Measurements from ENCODE around the gene AAR2. TPM values are rescaled to one million over a fixed set of nuclear protein-coding genes. Genes with fewer than 3 reads are reported as not detected.

The AAR2 gene
- total and polyA plus RNA-seq, 2 experiments from 2014 or later = 34.3 to 35.4 TPM

DNA sequence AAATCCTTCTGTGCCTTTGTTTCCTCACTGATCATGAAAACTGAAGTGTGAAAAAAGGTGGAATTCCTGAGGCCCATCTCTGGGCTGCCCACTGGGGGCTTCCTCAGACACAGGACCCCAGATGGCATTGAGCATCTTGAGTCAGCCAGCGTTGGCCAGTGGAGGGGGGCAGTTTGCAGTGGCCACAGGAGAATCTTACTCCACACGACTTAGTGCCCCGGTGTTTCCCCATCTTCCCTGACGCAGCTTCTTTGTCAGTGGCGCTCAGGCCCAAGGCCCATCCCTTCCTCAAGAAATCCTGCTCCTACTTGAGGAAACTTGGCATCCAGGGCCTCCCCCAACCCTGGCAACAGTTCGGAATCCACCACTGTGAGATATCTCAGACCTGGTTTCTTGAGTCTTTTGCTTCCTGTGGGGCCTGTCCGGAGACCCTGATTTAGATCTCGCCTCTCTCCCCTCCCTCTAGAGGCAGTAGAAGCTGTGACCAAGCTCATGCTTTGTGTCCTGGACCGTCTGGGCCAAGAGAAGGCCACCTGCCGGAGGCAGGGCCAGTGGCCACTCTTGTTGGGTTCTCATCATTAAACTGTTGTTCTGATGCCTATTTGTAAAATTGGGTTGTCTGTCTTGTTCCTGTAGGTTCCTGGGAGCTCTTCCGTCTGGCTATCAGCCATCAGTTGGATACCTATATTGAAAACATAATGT, 49.6 kb downstream of the AAR2 start:
- no peak for TF ChIP-seq EZH2 (IDR thresholded peaks at IDR 0.05; ENCODE audit: insufficient read depth, poor library complexity, severe bottlenecking)
- in situ Hi-C loops (cut with MboI) = no loop called here
- Histone ChIP-seq H3K4me2 (ENCODE audit: unreplicated experiment) (no peak overlapping the region), H3K27ac (no peak overlapping the region), H3K79me2 (ENCODE audit: insufficient read depth) (no peaks in the 10 kb centered on the region), H3K4me1 (ENCODE audit: insufficient read depth) (no peaks in the 10 kb centered on the region), H2AFZ (no peak overlapping the region), H3K9ac (no peak overlapping the region), H3K27me3 (replicated peaks; ENCODE audit: insufficient read depth) (peaks cover 62% of the 10 kb centered on the region), H3K9me3 (ENCODE audit: low read depth) (no peaks in the 10 kb centered on the region), H4K20me1 (ENCODE audit: insufficient read depth) (no peaks in the 10 kb centered on the region), H3K36me3 (ENCODE audit: low read depth) (no peaks in the 10 kb centered on the region), H3K9me2 (ENCODE audit: insufficient read depth) (no peaks in the 10 kb centered on the region), H3F3A (ENCODE audit: insufficient read depth) (no peaks in the 10 kb centered on the region), H3K4me3 (no peak overlapping the region)
- no peak for DNase-seq
- WGBS, 2 experiments (ENCODE audit: low coverage in 1 of 2, low lambda C conversion rate in 2 of 2, missing lambda C conversion rate in 2 of 2) = 53% methylated on average over 11 of the region's 11 CpGs

DNA sequence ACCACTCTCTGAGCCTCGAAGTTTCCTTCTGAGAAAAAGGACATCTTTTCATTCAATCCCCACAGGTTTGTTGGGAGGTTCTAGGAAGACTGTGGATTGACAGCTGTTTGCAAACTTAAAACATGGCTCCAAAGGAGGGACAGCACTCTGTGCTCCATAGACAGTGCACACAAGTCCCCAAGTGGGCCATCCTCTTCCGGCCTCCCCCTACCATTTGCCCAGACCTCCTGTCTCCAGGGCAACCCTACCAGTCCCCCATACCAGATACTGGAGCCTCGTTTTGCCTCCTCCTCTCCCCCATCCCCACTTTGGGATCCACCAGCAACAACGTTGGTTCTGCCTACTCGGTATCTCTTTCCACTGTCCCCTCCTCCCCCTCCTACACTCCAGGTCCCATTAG, 61.4 kb downstream of the AAR2 start:
- WGBS, 2 experiments (ENCODE audit: low coverage in 1 of 2, low lambda C conversion rate in 2 of 2, missing lambda C conversion rate in 2 of 2) = 30 to 31% methylated on average over 4 to 5 of the region's 5 CpGs
- no peaks in the 10 kb centered on the region for H3F3A ChIP-seq (ENCODE audit: insufficient read depth)
- no peaks in the 10 kb centered on the region for H3K9me2 ChIP-seq (ENCODE audit: insufficient read depth)
- H3K4me3 ChIP-seq = no peak overlapping the region
- H2AFZ ChIP-seq = no peak overlapping the region
- no peak for TF ChIP-seq EZH2phosphoT487 (IDR thresholded peaks at IDR 0.05; ENCODE audit: insufficient read depth, low read depth)
- TF ChIP-seq EZH2 (IDR thresholded peaks at IDR 0.05; ENCODE audit: insufficient read depth, poor library complexity, severe bottlenecking) = no peak
- no peaks in the 10 kb centered on the region for H3K4me1 ChIP-seq (ENCODE audit: insufficient read depth)
- H3K36me3 ChIP-seq (ENCODE audit: low read depth) = no peaks in the 10 kb centered on the region
- no peak overlapping the region for H3K4me2 ChIP-seq (ENCODE audit: unreplicated experiment)
- H3K27me3 ChIP-seq (replicated peaks; ENCODE audit: insufficient read depth) = peaks cover 50% of the 10 kb centered on the region
- H3K79me2 ChIP-seq (ENCODE audit: insufficient read depth) = no peaks in the 10 kb centered on the region
- H3K9me3 ChIP-seq (ENCODE audit: low read depth) = no peaks in the 10 kb centered on the region
- DNase-seq = no peak
- no peak overlapping the region for H3K27ac ChIP-seq
- H4K20me1 ChIP-seq (ENCODE audit: insufficient read depth) = no peaks in the 10 kb centered on the region
- in situ Hi-C loops (cut with MboI) = no loop called here
- no peak overlapping the region for H3K9ac ChIP-seq

GRCh38 chr20:36298061-36298460, 61.8 kb downstream of the AAR2 start:
- H3K36me3 ChIP-seq (ENCODE audit: low read depth) = no peaks in the 10 kb centered on the region
- H3K27ac ChIP-seq = no peak overlapping the region
- in situ Hi-C loops (cut with MboI) = no loop called here
- H3K27me3 ChIP-seq (replicated peaks; ENCODE audit: insufficient read depth) = peaks cover 54% of the 10 kb centered on the region
- H3K4me2 ChIP-seq (ENCODE audit: unreplicated experiment) = no peak overlapping the region
- 20 to 30% methylated on average over 3 of the region's 3 CpGs for WGBS, 2 experiments (ENCODE audit: low coverage in 1 of 2, low lambda C conversion rate in 2 of 2, missing lambda C conversion rate in 2 of 2)
- H2AFZ ChIP-seq = no peak overlapping the region
- H4K20me1 ChIP-seq (ENCODE audit: insufficient read depth) = no peaks in the 10 kb centered on the region
- no peaks in the 10 kb centered on the region for H3K9me2 ChIP-seq (ENCODE audit: insufficient read depth)
- no peak for DNase-seq
- H3K4me3 ChIP-seq = no peak overlapping the region
- H3K4me1 ChIP-seq (ENCODE audit: insufficient read depth) = no peaks in the 10 kb centered on the region
- no peaks in the 10 kb centered on the region for H3K79me2 ChIP-seq (ENCODE audit: insufficient read depth)
- TF ChIP-seq EZH2 (IDR thresholded peaks at IDR 0.05; ENCODE audit: insufficient read depth, poor library complexity, severe bottlenecking) (no peak), EZH2phosphoT487 (IDR thresholded peaks at IDR 0.05; ENCODE audit: insufficient read depth, low read depth) (no peak)
- no peak overlapping the region for H3K9ac ChIP-seq
- H3F3A ChIP-seq (ENCODE audit: insufficient read depth) = no peaks in the 10 kb centered on the region
- H3K9me3 ChIP-seq (ENCODE audit: low read depth) = no peaks in the 10 kb centered on the region

DNA sequence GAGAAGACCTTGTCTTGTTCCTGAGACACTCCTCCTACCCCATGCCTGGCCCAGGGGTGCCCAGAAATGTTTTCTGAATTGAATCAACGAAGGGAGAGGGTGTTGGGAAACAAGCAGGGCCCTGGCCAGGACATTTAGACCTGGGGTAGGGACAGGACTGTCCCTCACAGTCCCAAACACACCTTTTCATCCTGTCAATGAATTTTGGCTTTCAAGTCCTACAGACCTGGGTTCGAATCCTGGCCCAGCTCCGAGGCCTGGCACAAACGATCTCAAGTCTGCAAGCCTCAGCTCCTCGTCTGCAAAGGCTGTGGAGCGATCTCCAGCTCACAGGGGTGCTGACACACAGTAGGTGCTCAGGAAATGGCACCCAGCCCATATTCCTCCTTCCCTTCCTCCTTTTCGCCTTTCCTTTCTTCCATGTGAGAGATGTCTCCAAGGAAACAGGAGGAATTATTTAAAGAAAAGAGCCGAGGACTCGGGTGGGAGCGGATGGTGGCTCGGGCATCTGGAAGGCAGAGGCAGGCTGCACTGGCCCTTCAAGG, 62.6 kb downstream of the AAR2 start:
- in situ Hi-C loops (cut with MboI) = no loop called here
- H3K4me3 ChIP-seq = no peak overlapping the region
- H3K9me2 ChIP-seq (ENCODE audit: insufficient read depth) = no peaks in the 10 kb centered on the region
- no peak overlapping the region for H3K9ac ChIP-seq
- no peaks in the 10 kb centered on the region for H3F3A ChIP-seq (ENCODE audit: insufficient read depth)
- no peaks in the 10 kb centered on the region for H3K79me2 ChIP-seq (ENCODE audit: insufficient read depth)
- H4K20me1 ChIP-seq (ENCODE audit: insufficient read depth) = no peaks in the 10 kb centered on the region
- no peaks in the 10 kb centered on the region for H3K4me1 ChIP-seq (ENCODE audit: insufficient read depth)
- DNase-seq = no peak
- H3K36me3 ChIP-seq (ENCODE audit: low read depth) = no peaks in the 10 kb centered on the region
- H3K27ac ChIP-seq = no peak overlapping the region
- no peak for TF ChIP-seq EZH2 (IDR thresholded peaks at IDR 0.05; ENCODE audit: insufficient read depth, poor library complexity, severe bottlenecking)
- TF ChIP-seq EZH2phosphoT487 (IDR thresholded peaks at IDR 0.05; ENCODE audit: insufficient read depth, low read depth) = no peak
- no peak overlapping the region for H2AFZ ChIP-seq
- H3K27me3 ChIP-seq (replicated peaks; ENCODE audit: insufficient read depth) = peaks cover 62% of the 10 kb centered on the region
- no peaks in the 10 kb centered on the region for H3K9me3 ChIP-seq (ENCODE audit: low read depth)
- H3K4me2 ChIP-seq (ENCODE audit: unreplicated experiment) = no peak overlapping the region
- WGBS, 2 experiments (ENCODE audit: low coverage in 1 of 2, low lambda C conversion rate in 2 of 2, missing lambda C conversion rate in 2 of 2) = 45 to 49% methylated on average over 11 of the region's 11 CpGs

All from GM23248 (cell line).